GM23338 (cell line): ENCODE measurements around the gene GFRA4.

Experiments
- CREB1 ChIP-seq: fragments of 250-450 bp; sonication (Bioruptor Pico); IDR thresholded peaks from 2 replicates; pipeline ENCODE4 v1.5.0; 2020; ENCODE audit warnings: low read depth, mild to moderate bottlenecking, moderate library complexity
- CTCF ChIP-seq, 2 experiments: fragments of 200-600 bp in 1 of 2; sonication (generic) in 1 of 2; conservative IDR thresholded peaks; 2 replicates each; pipeline versions ENCODE4 v1.5.1 to v1.6.1; 2016 to 2017; ENCODE audit warnings: antibody characterized with exemption in 2 of 2, low read depth in 2 of 2, mild to moderate bottlenecking in 2 of 2, moderate library complexity in 1 of 2
- EZH2 ChIP-seq: fragments of 200-600 bp; sonication (generic); IDR thresholded peaks from one replicate; pipeline ENCODE4 v1.8.0; 2017; ENCODE audit warnings: antibody characterized with exemption, mild to moderate bottlenecking, low read depth; ENCODE audit not compliant: unreplicated experiment
- EZH2phosphoT487 ChIP-seq: fragments of 200-600 bp; sonication (generic); IDR thresholded peaks from one replicate; pipeline ENCODE4 v1.8.1; 2018; ENCODE audit warnings: antibody characterized with exemption; ENCODE audit not compliant: unreplicated experiment
- NANOG ChIP-seq: IDR thresholded peaks from 2 replicates; pipeline ENCODE4 v1.6.1; 2016; ENCODE audit warnings: antibody characterized with exemption, borderline replicate concordance
- POLR2AphosphoS5 ChIP-seq: IDR thresholded peaks from 2 replicates; pipeline ENCODE4 v1.6.1; 2016; ENCODE audit warnings: antibody characterized with exemption, low read depth
- REST ChIP-seq: IDR thresholded peaks from one replicate; pipeline ENCODE4 v1.6.1; 2018; ENCODE audit warnings: antibody characterized with exemption; ENCODE audit not compliant: unreplicated experiment
- STAT1 ChIP-seq: IDR thresholded peaks from one replicate; pipeline ENCODE4 v1.6.1; 2016; ENCODE audit warnings: antibody characterized with exemption; ENCODE audit not compliant: unreplicated experiment
- ZNF114 ChIP-seq: fragments of 250-450 bp; sonication (Bioruptor Pico); IDR thresholded peaks from 2 replicates; pipeline ENCODE4 v1.5.0; 2020; ENCODE audit warnings: mild to moderate bottlenecking, moderate library complexity
- ZNF331 ChIP-seq: fragments of 250-450 bp; sonication (Bioruptor Pico); IDR thresholded peaks from 2 replicates; pipeline ENCODE4 v1.5.0; 2020; ENCODE audit warnings: low read depth, mild to moderate bottlenecking, moderate library complexity

GRCh38 chr20:3704087-3704486 is 40.9 kb upstream of the GFRA4 start:
- no peak for TF ChIP-seq CTCF (conservative IDR thresholded peaks at IDR 0.05; ENCODE audit: low read depth in 2 of 2)
- TF ChIP-seq REST = no peak
- no peak for TF ChIP-seq POLR2AphosphoS5
- TF ChIP-seq EZH2 = no peak
- TF ChIP-seq EZH2phosphoT487 = no peak
- TF ChIP-seq CREB1 (CRISPR knock-in tag) = no peak
- no peak for TF ChIP-seq ZNF114 (CRISPR knock-in tag)
- no peak for TF ChIP-seq STAT1
- no peak for TF ChIP-seq ZNF331
- no peak for TF ChIP-seq NANOG
